Gastrocnemius medialis (tissue), 4 donors: ENCODE results near the gene ADAM19.
"Not testable (repeated sequence)": the region's sequence is repeated elsewhere in the genome, so short reads cannot be mapped to it uniquely, and the experiment has no call there.

Experiments
- POLR2A ChIP-seq, 2 donors: fragments of 450-650 bp; IDR thresholded peaks; one replicate each; pipeline ENCODE4 v1.6.1; 2017; ENCODE audit warnings: antibody characterized with exemption in 2 of 2, mild to moderate bottlenecking in 2 of 2, moderate library complexity in 2 of 2
- TF ChIP-seq, protein P1 (sequence below), 5 experiments: fragments of 450-650 bp in 3 of 5; fragments of 200-600 bp in 2 of 5; sonication (generic) in 2 of 5; IDR thresholded peaks in 4 of 5; conservative IDR thresholded peaks in 1 of 5; 1 replicate in 4 of 5; 2 replicates in 1 of 5; pipeline ENCODE4 v1.5.1; 2016 to 2019; ENCODE audit warnings: antibody characterized with exemption in 5 of 5, mild to moderate bottlenecking in 3 of 5, moderate library complexity in 3 of 5

- TF ChIP-seq, protein P1, sequence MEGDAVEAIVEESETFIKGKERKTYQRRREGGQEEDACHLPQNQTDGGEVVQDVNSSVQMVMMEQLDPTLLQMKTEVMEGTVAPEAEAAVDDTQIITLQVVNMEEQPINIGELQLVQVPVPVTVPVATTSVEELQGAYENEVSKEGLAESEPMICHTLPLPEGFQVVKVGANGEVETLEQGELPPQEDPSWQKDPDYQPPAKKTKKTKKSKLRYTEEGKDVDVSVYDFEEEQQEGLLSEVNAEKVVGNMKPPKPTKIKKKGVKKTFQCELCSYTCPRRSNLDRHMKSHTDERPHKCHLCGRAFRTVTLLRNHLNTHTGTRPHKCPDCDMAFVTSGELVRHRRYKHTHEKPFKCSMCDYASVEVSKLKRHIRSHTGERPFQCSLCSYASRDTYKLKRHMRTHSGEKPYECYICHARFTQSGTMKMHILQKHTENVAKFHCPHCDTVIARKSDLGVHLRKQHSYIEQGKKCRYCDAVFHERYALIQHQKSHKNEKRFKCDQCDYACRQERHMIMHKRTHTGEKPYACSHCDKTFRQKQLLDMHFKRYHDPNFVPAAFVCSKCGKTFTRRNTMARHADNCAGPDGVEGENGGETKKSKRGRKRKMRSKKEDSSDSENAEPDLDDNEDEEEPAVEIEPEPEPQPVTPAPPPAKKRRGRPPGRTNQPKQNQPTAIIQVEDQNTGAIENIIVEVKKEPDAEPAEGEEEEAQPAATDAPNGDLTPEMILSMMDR (IDR thresholded peaks at IDR 0.05 in 4 of 5, conservative IDR thresholded peaks at IDR 0.05 in 1 of 5) = not testable (repeated sequence)
- TF ChIP-seq POLR2A (IDR thresholded peaks at IDR 0.05) = not testable (repeated sequence)
Measured at GRCh38 chr5:157482702-157483101, 92.9 kb downstream of the ADAM19 start.
